Left hindlimb (tissue), 1 donor: ENCODE measurements around the gene POLE.

ENCODE experiments used
- DNase-seq: peaks from one replicate; pipeline ENCODE4 v3.0.0-alpha.2; 2018

Gene POLE

DNA sequence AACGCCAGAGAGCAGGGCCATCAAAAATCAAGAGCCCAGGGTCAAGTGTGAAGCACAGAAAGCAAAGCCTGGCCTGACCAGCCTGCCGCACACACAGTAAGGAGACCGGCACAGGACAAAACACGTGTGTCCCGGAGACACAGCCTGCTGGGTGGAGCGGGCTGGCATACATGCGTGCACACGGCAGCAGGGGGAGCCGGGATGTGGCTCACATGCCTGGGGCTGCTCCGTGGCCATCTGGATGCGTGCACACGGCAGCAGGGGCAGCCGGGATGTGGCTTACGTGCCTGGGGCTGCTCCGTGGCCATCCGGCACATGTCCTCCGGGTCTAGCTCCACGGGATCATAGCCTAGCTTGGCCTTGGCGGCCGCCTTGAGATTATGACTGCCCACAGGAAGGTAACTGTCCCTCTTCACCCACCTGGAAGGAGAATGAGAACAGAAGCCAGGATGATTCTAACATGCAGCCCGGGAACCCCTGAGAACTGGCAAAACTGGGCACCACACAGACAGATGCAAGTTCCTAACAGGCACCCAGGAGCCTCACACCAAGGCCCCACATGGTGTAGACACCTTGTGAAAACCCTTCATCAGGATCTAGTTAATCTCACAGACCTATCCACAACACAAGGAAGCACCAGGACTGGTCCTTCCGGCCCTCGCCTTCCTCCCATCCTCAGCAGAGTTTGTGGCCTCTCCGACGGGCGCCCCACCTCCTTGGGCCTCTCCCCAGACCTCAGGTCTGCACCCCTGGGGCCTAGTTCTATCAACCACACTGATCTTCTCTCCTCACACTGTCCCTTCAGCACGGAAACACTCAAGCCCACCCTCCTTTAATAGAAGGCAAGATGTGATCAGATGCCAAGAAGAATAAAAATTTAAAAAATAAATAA lies 13.6 kb downstream of the POLE start:
- DNase-seq: no peak

GRCh38 chr12:132672678-132673077 lies 14.5 kb downstream of the POLE start:
- no peak for DNase-seq

- DNase-seq: no peak
Observed at GRCh38 chr12:132672116-132672515, 15.0 kb downstream of the POLE start.

DNA sequence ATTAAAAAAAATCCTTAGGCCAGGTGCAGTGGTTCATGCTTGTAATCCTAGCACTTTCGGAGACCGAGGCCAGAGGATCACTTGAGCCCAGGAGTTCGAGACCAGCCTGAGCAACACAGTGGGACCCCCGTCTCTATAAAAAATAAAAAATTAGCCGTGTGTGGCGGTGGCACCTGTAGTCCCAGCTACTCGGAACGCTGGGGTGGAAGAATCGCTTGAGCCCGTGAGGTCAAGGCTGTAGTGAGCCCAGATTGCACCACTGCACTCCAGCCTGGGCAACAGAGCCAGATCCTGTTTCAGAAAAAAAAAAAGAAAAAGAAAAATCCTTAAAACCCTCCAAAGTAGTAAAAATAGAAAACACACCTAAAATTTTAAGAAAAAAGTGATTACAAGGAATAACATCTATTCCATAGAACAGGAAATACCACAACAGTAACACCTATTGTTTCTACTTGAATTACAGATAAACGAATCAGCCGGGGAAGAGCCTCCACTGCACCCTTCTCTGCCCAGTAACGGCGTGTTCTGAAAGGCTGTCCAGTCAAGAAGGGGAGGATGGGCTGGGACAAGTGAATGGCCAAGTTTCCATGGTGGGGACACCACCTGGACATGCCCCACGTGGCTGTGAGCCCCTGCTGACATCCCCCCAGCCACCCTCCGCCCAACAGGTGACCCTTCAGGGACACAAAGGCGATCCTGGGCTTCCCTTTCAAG lies 17.8 kb downstream of the POLE start:
- no peak for DNase-seq

DNA sequence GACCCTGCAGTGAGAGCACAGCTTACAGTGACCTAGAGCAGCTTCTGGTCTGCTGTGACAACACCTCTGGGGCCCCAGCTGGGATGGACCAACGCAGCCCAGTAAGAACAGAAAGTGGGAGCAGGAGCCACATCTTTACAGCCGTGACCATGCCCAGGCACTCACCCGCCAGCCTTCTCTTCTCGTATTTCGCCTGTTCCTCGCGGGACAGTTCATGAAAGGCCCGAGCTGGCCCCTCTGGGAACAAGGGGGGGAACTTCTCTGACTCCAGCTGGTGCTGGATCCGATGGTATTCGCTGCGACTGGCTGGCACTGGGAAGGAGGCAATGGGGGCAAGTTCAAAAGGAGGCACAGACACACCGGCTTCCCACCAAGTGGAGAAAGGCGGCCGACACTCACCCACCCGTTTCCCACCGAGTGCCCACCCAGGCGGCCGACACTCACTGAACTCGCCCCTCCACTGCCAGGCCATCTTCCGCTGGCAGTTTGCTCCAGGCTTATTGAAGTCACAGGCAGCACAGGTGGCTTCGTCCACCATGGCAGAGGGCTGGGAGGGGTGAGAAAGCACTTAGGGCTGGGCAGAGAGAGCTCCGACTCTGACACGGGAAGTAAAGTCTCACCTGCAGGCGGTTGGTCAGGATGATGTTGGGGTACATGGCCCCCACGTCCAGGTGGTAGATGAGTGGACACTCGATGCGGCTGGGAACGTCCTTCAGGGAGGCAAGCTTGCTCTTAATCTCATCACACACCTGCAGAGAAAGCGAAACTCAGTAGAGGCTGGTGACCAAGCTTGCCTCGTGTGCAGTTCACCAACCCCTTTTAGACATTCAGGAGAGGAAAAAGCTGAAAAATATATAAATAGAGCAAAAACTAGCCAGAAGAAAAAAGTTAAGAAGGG lies 18.7 kb downstream of the POLE start:
- DNase-seq: no peak

- no peak for DNase-seq
Observed at GRCh38 chr12:132665794-132666193, 21.3 kb downstream of the POLE start.

DNA sequence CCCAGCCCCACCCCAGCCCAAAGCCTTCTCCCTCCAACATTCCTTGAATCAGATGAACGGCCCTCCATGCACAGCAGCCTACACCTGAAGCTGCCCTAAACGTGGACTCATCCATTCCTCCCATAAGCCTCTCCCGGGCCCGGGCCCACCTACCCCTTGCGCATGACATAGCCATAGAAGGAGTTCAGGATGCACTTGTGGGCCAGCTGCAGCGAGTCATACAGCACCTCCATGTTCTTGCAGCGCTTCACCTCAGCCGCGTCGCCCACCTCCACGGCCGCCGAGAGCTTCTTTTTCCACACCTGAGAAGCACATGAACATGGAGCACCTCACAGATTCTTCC lies 22.0 kb downstream of the POLE start:
- DNase-seq: no peak

GRCh38 chr12:132664206-132665148 lies 22.7 kb downstream of the POLE start:
- DNase-seq: no peak

- DNase-seq: no peak
Observed at GRCh38 chr12:132662901-132663755, 24.0 kb downstream of the POLE start.

DNA sequence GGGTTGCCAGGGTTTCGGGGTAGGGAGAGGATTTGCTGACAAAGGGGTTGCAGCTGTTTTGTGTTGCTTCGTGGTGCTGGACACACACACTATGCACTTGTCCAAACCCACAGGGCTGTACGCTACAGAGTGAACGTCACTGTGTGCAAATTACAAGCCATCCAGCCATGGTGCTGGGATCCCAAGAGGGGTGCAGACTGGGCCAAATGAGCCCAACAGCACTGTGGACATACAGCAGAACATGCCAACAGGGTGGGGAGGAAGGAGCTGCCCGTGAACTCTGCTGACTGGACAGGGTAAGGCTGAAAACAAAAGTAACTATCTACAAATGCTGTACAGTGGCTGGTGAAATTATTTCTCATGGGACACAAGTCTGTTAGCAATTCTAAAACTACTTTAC lies 25.2 kb downstream of the POLE start:
- DNase-seq: no peak

- DNase-seq: no peak
Observed at GRCh38 chr12:132660996-132661395, 26.1 kb downstream of the POLE start.

DNA sequence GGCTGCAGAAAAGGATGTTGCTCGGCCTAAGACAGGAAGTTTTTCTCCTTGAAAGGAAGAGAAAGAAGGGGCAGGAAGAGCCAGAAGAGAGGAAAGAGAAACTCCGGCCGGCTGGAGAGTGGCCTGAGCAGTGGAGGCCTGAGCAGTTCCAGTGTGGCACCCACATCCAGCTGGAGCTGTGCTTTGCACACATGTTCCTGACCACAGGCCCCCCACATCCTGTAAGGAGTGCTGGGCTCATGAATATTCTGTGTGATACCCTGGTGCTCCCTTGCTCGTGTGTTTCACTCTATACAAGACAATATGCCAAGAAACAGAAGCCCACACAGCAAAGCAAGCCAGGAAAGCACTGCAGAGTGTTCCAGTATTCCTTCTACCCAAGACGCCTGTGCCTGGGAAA lies 27.1 kb downstream of the POLE start:
- DNase-seq: no peak

- no peak for DNase-seq
Observed at GRCh38 chr12:132659146-132659545, 28.0 kb downstream of the POLE start.

- no peak for DNase-seq
Observed at GRCh38 chr12:132658149-132658894, 28.8 kb downstream of the POLE start.

GRCh38 chr12:132657004-132657727 lies 30.0 kb downstream of the POLE start:
- no peak for DNase-seq

GRCh38 chr12:132653567-132654290 lies 33.4 kb downstream of the POLE start:
- no peak for DNase-seq

DNA sequence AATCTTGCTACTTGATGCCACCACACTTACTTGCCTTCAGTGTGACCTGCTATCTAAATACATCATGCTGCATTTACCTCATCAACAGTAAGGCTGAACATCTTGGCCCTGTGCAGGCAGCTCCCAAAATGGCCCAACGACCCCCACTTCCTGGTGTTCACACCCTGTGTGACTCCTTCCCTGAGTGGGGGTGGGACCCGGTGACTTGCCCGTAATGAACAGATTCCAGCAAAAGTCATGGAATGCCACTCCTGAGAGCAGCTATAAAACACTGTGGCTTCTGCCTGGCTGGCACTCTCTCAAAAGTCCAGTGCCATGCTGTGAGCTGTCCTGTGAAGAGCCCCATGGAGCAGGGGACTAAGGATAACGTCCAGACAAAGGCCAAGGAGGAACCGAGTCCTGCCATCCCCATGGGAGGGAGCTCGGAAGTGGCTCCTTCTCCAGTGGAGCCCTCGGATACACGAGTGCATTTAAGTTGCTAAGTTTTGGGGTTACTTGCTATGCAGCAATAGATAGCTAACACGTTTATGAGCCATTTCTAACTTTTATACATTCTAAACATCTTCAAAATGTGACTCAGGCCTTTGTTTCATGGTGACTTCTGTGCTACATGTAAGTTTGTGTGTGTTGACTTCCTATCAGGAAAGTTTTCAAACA lies 35.6 kb downstream of the POLE start:
- no peak for DNase-seq

DNA sequence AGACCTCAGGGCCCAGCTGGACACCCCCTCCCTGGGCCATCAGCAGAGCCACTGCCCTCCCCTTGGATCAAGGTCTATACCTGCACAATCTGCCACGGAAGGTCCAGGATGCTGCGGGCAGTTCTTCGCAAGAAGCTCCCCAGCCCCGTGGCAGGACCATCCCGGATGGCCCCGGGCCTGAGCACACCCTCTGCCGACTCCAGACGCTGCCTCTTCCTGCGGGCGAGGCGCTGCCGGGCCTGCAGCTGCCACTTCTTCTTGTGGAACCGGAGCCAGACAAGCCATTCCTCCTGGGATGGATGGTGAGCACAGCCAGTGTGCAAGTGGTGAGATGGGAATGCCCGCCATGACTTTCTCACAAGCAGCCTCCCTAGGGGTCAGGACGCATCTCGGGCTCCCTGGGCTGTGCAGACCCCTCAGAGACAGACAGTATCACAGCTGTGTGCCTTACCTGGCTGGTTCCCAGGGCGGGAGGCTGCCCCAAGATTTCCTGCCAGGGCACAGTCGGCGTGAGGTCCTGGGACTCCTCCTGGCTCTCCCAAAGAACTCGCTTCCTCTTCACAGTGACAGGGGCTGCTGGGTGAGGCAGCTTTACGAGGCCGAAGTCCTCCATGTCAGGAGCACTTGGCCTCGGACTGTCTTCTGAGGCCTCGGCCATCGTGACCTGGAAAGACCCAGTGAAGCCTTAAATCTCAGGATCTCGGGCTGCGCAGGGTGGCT lies 37.8 kb downstream of the POLE start:
- DNase-seq: no peak
